Measurements from ENCODE around the gene GIGYF2.

The GIGYF2 gene

GRCh38 chr2:232875256-232876121, 178.4 kb downstream of the GIGYF2 start:
- peak overlapping the region; percentile 72 for H3K27ac ChIP-seq
- TF ChIP-seq CTCF (conservative IDR thresholded peaks at IDR 0.05): no peak

DNA sequence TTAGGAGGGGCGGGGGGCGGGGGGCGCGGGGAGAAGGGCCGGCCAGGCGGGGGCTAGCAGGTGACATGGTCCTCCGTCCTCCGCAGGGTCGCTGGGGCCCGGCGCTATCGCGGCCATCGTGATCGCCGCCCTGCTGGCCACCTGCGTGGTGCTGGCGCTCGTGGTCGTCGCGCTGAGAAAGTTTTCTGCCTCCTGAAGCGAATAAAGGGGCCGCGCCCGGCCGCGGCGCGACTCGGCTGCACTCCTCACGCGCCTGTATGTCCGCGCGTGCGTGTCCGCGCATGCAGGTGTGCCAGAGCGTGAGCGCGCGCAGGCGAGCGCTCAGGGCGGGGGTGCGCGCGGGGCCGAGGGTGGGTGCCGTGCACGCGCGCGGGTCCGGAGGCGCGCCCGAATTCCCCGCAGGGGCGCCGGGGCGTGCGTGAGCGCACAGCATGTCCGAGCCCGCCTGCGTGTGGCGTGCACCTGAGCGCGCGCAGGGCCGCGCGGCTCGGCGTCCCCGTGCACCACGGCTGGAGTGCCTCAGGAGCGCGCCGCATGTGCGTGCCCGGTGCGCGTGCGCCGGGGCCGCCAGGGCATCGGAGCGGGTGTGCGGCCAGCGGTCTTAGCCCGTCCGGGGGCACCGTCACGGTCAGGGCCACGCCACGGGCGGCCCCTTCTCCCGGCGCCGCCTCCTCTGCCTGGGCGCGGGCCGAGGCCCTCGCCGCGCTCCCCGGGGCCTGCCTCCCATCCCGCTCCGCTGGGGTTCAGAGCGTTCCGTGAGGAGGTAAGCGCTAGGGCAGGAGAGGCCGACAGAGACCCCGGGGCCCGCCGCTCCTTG, 179.2 kb downstream of the GIGYF2 start:
- H3K27ac ChIP-seq: peak overlapping the region; percentile 72
- peak; percentile 43 for TF ChIP-seq CTCF (conservative IDR thresholded peaks at IDR 0.05)

DNA sequence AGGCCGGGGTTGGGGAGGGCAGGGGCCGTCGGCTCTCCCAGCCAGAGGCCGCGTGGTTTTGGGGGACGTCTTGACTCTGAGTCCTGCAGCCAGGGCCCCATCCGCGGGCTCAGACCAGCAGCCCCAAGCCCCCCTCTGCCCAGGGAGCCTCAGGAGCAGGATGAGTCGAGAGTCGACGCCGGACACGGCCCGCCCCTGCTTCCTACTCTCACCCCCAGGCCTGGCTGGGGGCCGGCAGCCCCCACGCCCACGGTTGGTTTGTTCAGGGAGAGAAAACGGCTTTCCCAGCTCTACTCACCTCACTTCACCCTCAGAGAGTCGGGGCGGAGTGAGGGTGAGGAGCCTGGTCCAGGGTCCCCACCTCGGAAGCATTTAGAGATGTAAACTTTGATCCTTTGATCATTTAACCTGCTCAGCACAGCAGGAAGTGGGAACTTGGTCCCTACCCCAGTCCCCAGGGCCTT, 179.9 kb downstream of the GIGYF2 start:
- no peak for TF ChIP-seq CTCF (conservative IDR thresholded peaks at IDR 0.05)
- peak overlapping the region; percentile 72 for H3K27ac ChIP-seq

- TF ChIP-seq CTCF (conservative IDR thresholded peaks at IDR 0.05): no peak
These were observed 180.9 kb downstream of the GIGYF2 start for GRCh38 chr2:232877940-232878511.

DNA sequence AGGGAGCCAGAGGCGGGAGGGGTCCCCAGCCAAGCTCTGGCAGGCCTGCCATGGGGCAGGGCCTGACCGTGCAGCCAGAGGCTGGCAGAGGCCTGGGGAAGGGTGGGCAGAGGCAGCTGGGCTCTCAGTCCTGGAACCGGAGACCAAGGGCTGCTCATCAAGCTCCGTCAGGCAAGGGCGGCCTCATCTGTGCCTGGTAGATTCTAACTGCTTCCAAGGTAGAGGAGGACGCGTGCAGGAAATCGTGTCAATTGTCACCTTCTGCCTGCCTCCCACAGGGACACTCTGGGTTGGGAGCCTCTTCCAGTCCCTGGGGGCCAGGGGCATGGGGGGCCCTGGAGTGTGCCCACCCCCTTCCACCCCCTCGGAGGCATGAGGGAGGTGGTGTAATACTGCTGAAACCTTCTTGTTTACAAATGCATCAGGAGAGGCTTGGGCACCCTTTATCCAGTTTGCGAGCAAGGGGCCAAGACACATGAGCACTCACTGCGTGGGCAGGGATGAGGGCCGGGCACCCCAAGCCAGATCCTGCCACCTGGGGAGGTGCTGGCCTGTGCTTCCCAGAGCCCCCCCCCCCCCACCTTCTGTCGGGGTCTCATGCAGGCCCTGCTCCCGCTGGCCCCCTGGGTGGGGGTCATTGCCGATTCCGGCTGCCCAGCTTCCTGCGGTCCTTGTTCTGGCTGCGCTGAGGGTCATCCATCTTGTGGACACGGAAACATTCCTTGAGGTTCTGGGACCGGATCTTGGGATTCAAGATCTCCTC, 181.9 kb downstream of the GIGYF2 start:
- no peak overlapping the region for H3K27ac ChIP-seq

More at GRCh38 chr2:232877940-232878511, 180.9 kb downstream of the GIGYF2 start:
- no peak overlapping the region for H3K27ac ChIP-seq

More for the DNA sequence above, 181.9 kb downstream of the GIGYF2 start:
- no peak for TF ChIP-seq CTCF (conservative IDR thresholded peaks at IDR 0.05)
